NCI-H146 treated with DMSO at 0.1 percent for 48 hours (cell line): Measurements from ENCODE around the gene EBNA1BP2.
"Not testable (repeated sequence)": the region's sequence is repeated elsewhere in the genome, so short reads cannot be mapped to it uniquely, and the experiment has no call there.

ENCODE experiments used
- DNase-seq: peaks from one replicate; lab custom pipeline; 2025; ENCODE audit not compliant: unreplicated experiment; lab: John Stamatoyannopoulos, UW

Gene EBNA1BP2

DNA sequence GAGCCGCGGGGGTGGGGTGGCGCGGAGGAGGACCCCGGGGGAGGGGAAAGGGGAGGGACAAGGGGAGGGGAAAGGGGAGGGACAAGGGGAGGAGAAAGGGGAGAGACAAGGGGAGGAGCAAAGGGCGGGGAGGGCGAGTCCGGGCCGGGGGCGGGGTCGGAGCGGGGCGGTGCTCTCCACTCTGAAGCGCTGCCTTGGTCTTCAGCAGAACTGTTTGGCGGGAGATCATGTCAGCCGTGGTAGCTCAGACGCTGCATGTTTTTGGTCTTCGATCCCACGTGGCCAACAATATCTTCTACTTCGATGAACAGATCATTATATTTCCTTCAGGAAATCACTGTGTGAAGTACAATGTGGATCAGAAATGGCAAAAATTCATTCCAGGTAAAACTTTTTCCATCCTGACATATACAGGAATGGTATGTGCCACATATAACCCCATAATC is 460 bp upstream of the EBNA1BP2 start:
- DNase-seq = peak; percentile 47

DNA sequence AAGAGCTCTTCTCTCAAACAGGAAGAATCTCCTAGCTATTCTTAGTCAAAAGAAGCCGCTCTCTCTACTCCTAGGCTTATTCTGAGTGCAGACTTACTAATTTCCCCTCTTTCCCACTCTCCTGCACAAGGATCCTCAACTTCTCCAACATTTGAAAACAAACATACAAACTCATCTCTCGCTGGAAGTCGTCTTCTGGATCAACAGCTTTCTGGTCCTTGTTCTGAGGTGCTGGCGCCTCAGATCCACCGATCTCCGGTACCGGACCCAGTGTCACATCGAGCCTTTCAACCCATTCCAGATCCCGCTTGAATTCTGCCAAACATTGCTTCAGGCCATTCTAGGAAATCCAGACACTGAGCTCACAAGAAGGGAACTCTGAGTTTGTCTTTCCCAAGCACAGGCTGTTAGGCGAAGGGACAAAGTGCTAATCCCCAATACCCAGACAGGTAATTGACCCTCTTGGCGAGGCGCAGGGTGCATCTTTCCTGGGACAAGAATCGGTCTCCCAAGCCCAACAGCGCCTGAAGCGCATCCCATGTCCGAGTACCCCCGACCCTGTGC is 696 bp downstream of the EBNA1BP2 start:
- DNase-seq = no peak

GRCh38 chr1:43165765-43166164 is 6.3 kb downstream of the EBNA1BP2 start:
- no peak for DNase-seq

DNA sequence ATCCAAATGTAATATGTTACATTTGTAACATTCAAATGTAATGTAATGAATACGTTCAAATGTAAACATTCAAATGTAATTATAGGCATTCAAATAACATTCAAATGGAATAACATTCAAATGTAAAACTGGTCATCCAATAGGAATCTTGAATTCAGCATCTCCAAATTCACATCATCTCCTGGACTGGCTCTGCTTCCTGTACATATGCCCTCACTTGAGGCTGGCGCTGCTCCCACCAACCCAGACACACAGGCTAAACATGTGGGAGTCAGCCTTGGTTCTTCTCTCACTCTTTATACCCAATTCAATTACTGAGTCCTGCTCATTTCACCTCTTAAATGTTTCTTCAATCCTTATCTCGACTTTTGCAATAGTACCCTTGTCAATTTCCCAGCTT is 6.9 kb downstream of the EBNA1BP2 start:
- DNase-seq = no peak

DNA sequence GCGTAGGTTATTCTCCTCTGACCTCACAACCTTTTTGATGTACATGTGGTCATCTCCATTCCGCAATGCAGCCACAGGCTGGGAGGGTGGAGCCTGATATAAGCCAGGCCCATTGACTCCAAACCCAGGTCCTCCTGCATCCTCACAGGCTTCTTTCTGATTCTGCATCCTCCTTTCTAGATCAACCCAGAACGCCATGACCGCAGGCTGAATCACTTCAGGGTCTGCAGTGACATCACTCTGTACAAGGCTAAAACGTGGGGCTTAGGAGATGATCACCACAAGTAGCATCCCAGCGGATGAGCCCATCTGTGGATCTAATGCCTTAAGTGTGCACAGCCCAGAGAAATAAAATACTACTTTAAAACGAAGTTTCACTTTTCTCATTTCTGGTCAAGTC is 16.1 kb downstream of the EBNA1BP2 start:
- DNase-seq = no peak

GRCh38 chr1:43153443-43153842 is 18.6 kb downstream of the EBNA1BP2 start:
- DNase-seq = no peak

DNA sequence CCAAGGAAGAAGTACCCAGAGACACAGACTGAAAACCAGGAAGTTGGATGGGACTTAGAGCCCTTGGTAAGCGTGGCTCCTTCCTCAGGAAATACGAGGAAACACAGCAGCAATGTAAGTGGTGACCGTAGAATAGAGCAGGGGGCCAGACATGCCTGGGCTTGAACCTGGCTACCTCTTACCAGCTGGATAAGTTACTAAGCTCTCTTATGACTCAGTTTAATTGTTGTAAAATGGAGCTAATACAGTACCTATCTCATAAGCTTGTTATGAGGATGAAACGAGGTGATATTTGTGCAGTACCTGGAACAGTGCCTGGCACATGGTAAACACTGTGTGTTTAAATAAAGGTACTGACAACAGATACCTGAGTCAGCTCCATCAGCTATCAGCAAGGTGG is 19.2 kb downstream of the EBNA1BP2 start:
- no peak for DNase-seq

GRCh38 chr1:43149889-43150288 is 22.2 kb downstream of the EBNA1BP2 start:
- DNase-seq = no peak

GRCh38 chr1:43147625-43148327 is 24.3 kb downstream of the EBNA1BP2 start:
- DNase-seq = peak; percentile 79

DNA sequence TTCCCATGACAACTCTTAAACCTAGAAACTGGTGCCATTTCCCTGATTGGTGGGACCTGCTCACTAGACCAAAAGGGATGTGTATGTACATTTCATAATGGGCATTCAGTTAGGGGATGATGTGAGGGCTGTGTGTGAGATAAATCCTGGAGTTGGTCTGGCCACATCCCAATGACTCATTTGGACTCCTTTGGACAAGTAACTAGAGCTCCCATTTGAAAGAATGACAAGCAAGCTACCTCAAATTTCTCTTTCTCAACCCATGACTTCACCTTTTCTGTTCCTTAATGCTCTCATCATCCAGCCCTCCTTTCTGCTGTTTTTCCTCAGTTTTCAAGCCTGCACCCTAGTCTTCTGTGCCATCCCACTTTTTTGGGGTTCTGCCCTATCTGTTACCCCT is 27.9 kb downstream of the EBNA1BP2 start:
- no peak for DNase-seq

GRCh38 chr1:43143441-43143888 is 28.6 kb downstream of the EBNA1BP2 start:
- no peak for DNase-seq

DNA sequence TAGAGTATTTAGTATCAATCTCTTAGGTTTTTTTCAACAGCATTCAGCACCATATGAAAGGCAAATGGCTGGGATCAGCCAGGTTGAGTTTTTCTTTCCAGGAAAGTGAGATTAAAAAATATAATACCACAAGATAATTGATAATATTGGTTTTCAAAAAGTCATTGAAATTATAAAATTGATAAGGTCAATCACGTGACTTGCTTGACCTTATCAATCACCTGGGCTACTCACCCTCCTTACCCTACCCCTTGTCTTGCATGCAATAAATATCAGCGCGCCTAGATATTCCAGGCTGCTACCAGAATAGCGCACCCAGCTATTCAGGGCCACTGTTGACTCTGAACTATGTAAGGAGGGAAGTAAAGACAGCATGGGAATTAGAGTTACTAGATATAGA is 31.5 kb downstream of the EBNA1BP2 start:
- DNase-seq = no peak

GRCh38 chr1:43140010-43140409 is 32.1 kb downstream of the EBNA1BP2 start:
- no peak for DNase-seq

- DNase-seq = not testable (repeated sequence)
Measured at GRCh38 chr1:43139295-43139694, 32.8 kb downstream of the EBNA1BP2 start.

DNA sequence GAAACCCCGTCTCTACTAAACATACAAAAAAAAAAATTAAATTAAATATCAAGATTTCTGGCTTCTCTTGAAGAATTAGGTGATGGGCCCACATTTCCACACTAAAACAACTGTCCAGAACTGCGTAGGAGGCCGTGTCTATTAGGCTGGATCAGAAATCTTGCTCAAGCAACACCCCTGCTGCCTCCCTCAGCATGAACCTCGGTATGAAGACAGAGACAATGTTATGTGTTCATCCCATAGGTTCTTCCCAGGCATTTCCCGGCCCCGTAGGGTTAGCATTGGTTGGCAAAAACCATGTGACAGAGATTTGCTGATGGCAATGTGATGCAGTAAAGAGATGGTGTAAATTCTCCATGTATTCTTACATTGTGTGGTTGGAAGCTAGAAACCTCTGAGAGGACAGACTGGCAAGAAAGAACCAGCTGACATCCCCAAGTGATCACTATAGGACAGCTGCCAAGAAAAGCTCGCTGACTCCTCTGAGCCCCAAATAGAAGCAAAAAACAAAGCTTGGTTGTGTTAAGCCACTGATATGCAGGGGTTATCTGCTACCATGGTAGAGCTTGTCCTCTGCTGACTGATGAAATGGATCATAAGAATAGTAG is 34.5 kb downstream of the EBNA1BP2 start:
- DNase-seq = no peak

GRCh38 chr1:43135857-43136781 is 36.0 kb downstream of the EBNA1BP2 start:
- no peak for DNase-seq

GRCh38 chr1:43134640-43135039 is 37.5 kb downstream of the EBNA1BP2 start:
- no peak for DNase-seq

DNA sequence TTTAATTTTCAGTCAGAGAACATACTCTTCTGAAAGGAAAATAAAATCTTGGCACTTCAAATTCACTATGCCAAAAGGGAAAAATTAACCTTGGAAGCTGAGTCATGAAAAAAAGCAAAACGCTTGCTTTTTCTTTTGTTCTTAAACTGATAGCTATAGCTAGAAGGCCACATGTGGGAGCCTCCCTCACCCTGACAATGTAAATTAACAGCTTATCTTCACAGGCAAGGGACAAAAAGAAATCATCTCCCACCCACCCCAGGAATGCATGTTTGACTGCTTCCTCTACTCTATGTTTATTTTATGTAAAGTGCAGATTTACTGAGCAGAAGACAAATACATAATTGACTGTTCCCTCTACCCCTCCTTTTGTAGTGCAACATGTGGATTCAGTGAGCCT is 38.0 kb downstream of the EBNA1BP2 start:
- no peak for DNase-seq

- DNase-seq = no peak
Measured at GRCh38 chr1:43129426-43129825, 42.7 kb downstream of the EBNA1BP2 start.

GRCh38 chr1:43128816-43129215 is 43.3 kb downstream of the EBNA1BP2 start:
- no peak for DNase-seq

DNA sequence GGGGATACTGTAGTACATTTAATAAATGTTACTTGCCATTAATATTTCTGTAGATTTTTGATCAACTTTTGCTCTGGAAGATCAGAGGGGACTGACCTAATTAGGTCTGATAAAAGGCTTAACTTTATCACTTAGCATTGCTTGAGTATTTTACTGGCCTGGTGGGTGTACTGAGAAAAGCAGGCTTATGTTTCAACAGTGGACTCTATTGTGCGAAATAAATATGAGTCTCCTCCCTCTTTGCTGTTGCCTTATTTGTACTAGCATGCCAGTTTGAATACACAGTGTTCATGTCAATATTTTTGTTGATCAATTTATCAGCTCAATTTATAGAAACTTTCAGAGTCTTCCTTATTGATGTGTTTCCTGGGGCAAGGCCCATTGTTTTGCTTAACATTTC is 49.1 kb downstream of the EBNA1BP2 start:
- no peak for DNase-seq
